HuH-7.5 (cell line): ENCODE results near the gene TMEM87B.
"Not testable (repeated sequence)": the region's sequence is repeated elsewhere in the genome, so short reads cannot be mapped to it uniquely, and the experiment has no call there.

Source experiments
- DNase-seq: peaks from one replicate; pipeline ENCODE4 v3.0.0; 2011; ENCODE audit warnings: low spot score

TMEM87B gene

GRCh38 chr2:112133344-112133743 is 78.3 kb downstream of the TMEM87B start:
- no peak for DNase-seq

- no peak for DNase-seq
These were observed 79.1 kb downstream of the TMEM87B start for GRCh38 chr2:112134120-112134519.

GRCh38 chr2:112136096-112136495 is 81.0 kb downstream of the TMEM87B start:
- no peak for DNase-seq

GRCh38 chr2:112137516-112138158 is 82.6 kb downstream of the TMEM87B start:
- no peak for DNase-seq

GRCh38 chr2:112138159-112139032 is 83.3 kb downstream of the TMEM87B start, which contains the start of gene FBLN7:
TSS of gene FBLN7 (plus strand) at chr2:112138385. CDS start at chr2:112138656, 271 bp downstream.
- no peak for DNase-seq

GRCh38 chr2:112139033-112139614 is 84.1 kb downstream of the TMEM87B start:
- not testable (repeated sequence) for DNase-seq

GRCh38 chr2:112139661-112140204 is 84.7 kb downstream of the TMEM87B start:
- not testable (repeated sequence) for DNase-seq

- DNase-seq: no peak
These were observed 85.2 kb downstream of the TMEM87B start for GRCh38 chr2:112140205-112140802.

- no peak for DNase-seq
These were observed 86.0 kb downstream of the TMEM87B start for GRCh38 chr2:112140899-112141625.

- no peak for DNase-seq
These were observed 86.5 kb downstream of the TMEM87B start for GRCh38 chr2:112141626-112142007.

GRCh38 chr2:112142525-112143078 is 87.5 kb downstream of the TMEM87B start:
- DNase-seq: no peak

- no peak for DNase-seq
These were observed 88.1 kb downstream of the TMEM87B start for GRCh38 chr2:112143150-112143549.

- no peak for DNase-seq
These were observed 89.9 kb downstream of the TMEM87B start for GRCh38 chr2:112144966-112145365.

- DNase-seq: no peak
These were observed 92.5 kb downstream of the TMEM87B start for GRCh38 chr2:112147382-112148168.

- no peak for DNase-seq
These were observed 93.4 kb downstream of the TMEM87B start for GRCh38 chr2:112148477-112148876.

GRCh38 chr2:112149194-112149593 is 94.1 kb downstream of the TMEM87B start:
- no peak for DNase-seq

- DNase-seq: no peak
These were observed 94.9 kb downstream of the TMEM87B start for GRCh38 chr2:112149866-112150435.

GRCh38 chr2:112150447-112150846 is 95.4 kb downstream of the TMEM87B start:
- no peak for DNase-seq

GRCh38 chr2:112150851-112151250 is 95.8 kb downstream of the TMEM87B start:
- DNase-seq: no peak

- DNase-seq: no peak
These were observed 96.2 kb downstream of the TMEM87B start for GRCh38 chr2:112151271-112151670.
